PC-3 (cell line): ENCODE results near the gene SMG1. TPM values are rescaled to one million over a fixed set of nuclear protein-coding genes. Genes with fewer than 3 reads are reported as not detected.
"Not testable (repeated sequence)": the region's sequence is repeated elsewhere in the genome, so short reads cannot be mapped to it uniquely, and the experiment has no call there.

ENCODE experiments used
- ATAC-seq: fragments of 200-7000 bp; cut with Tn5 transposase; 2 replicates; pipeline ENCODE4 v1.9.1; 2020; ENCODE audit warnings: mild to moderate bottlenecking, moderate library complexity
- BruUV-seq: library from RNA; stranded (reverse); fragments of 400-500 nt; replicated peaks from 2 replicates; lab custom pipeline; 2021; lab: Mats Ljungman, UMichigan
- CTCF ChIA-PET: fragments of 300-600 bp; sonication (Branson Sonifier 250); formaldehyde crosslinking; loops from one replicate; lab custom pipeline; 2022; ENCODE audit warnings: antibody characterized with exemption; lab: Charles Lee
- POLR2A ChIA-PET: fragments of 300-600 bp; sonication (Branson Sonifier 250); formaldehyde crosslinking; loops from one replicate; lab custom pipeline; 2022; ENCODE audit warnings: antibody characterized with exemption; ENCODE audit not compliant: unreplicated experiment; lab: Charles Lee
- DNase-seq: peaks from one replicate; pipeline ENCODE4 v3.0.0-alpha.2; 2015
- H2AFZ ChIP-seq: fragments of 300-600 bp; sonication (generic); 2 replicates; pipeline ENCODE4 v1.6.0; 2016; ENCODE audit warnings: antibody characterized with exemption, low read length
- H3F3A ChIP-seq: fragments of 300-600 bp; sonication (generic); one replicate; pipeline ENCODE4 v1.6.0; 2017; ENCODE audit warnings: antibody characterized with exemption, low read length, control low read depth, mild to moderate bottlenecking; ENCODE audit not compliant: unreplicated experiment
- H3K27ac ChIP-seq: fragments of 300-600 bp; sonication (generic); 2 replicates; pipeline ENCODE4 v1.5.1; 2016; ENCODE audit warnings: mild to moderate bottlenecking, low read length
- H3K27me3 ChIP-seq: fragments of 300-600 bp; sonication (generic); 2 replicates; pipeline ENCODE4 v1.6.1; 2016; ENCODE audit warnings: low read length, mixed read lengths
- H3K36me3 ChIP-seq: fragments of 300-600 bp; sonication (generic); 2 replicates; pipeline ENCODE4 v1.6.1; 2016; ENCODE audit warnings: low read depth, mixed run types, low read length, mixed read lengths
- H3K4me1 ChIP-seq: fragments of 300-600 bp; sonication (generic); 2 replicates; pipeline ENCODE4 v1.5.1; 2016; ENCODE audit warnings: low read length; ENCODE audit not compliant: insufficient read depth
- H3K4me2 ChIP-seq: fragments of 300-600 bp; sonication (generic); 2 replicates; pipeline ENCODE4 v1.6.0; 2016; ENCODE audit warnings: low read length
- H3K4me3 ChIP-seq: fragments of 300-600 bp; sonication (generic); 2 replicates; pipeline ENCODE4 v1.5.1; 2016; ENCODE audit warnings: mild to moderate bottlenecking, low read length, mixed read lengths
- H3K79me2 ChIP-seq: fragments of 300-600 bp; sonication (generic); 2 replicates; pipeline ENCODE4 v1.6.1; 2017; ENCODE audit warnings: low read length, mixed read lengths
- H3K9ac ChIP-seq: fragments of 300-600 bp; sonication (generic); 2 replicates; pipeline ENCODE4 v1.6.0; 2016; ENCODE audit warnings: mild to moderate bottlenecking, low read length
- H3K9me2 ChIP-seq: fragments of 300-600 bp; sonication (generic); replicated peaks from 2 replicates; pipeline ENCODE4 v1.6.1; 2016; ENCODE audit warnings: mixed run types, low read length, mixed read lengths
- H3K9me3 ChIP-seq: fragments of 300-600 bp; sonication (generic); 2 replicates; pipeline ENCODE4 v1.6.1; 2016; ENCODE audit warnings: low read length, mixed read lengths
- H4K20me1 ChIP-seq: fragments of 300-600 bp; sonication (generic); 2 replicates; pipeline ENCODE4 v1.6.1; 2016; ENCODE audit warnings: low read length, mixed read lengths
- intact Hi-C: fragments of 100-400 bp; cut with micrococcal nuclease; formaldehyde crosslinking; loops from 2 replicates; pipeline ENCODE4 v1.9.0; 2023
- total RNA-seq: library from RNA; depleted of rRNA; stranded (reverse); fragments of >200 nt; gene quantifications from 2 replicates; pipeline ENCODE4 v1.2.3, GENCODE V29; 2014

Gene SMG1
- total RNA-seq, 1 experiment from 2014 or later: 37.6 TPM

DNA sequence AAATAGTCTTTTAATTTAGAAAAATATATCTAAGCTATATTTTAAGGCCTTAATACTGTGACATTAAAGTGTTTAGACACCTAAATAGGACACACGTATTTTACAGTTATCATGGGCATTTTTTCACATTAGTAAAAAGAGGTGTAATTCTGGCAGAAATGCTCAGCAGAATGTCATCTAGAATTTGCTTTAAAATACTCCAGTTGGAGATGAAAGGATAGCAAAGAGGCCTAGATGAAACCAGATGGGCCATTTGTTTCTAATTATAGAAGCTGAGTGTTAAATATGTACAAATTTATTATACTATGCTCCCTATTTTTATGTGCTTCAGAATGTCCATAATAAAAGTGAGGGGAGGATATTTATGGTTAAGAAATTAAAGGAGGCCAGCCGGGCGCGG lies 48.5 kb downstream of the SMG1 start:
- H3K36me3 ChIP-seq, H2AFZ ChIP-seq, ATAC-seq, H3F3A ChIP-seq, H3K4me3 ChIP-seq, H4K20me1 ChIP-seq, DNase-seq, H3K79me2 ChIP-seq, POLR2A ChIA-PET, H3K9ac ChIP-seq, H3K9me2 ChIP-seq, H3K4me2 ChIP-seq, H3K4me1 ChIP-seq, H3K27me3 ChIP-seq, H3K27ac ChIP-seq, H3K9me3 ChIP-seq, BruUV-seq, CTCF ChIA-PET, intact Hi-C loops: not testable (repeated sequence)

DNA sequence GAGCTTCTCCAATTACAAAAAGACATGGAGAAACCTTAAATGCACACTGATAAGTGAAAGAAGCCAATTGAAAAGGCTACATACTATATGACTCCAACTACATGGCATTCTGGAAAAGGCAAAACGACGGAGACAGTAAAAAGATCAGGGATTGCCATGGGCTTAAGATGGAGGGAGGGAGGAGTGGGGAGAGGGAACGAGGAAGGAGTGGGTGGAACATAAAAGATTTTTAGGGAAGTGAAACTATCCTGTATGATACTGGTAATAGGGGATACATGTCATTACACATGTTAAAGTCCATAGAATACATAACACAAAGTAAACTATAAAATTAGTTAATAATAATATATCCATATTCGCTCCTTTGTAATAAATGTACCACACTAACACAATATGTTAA lies 48.9 kb downstream of the SMG1 start:
- BruUV-seq, H3K27ac ChIP-seq, H3K27me3 ChIP-seq, CTCF ChIA-PET, H3K79me2 ChIP-seq, H3F3A ChIP-seq, POLR2A ChIA-PET, H3K9ac ChIP-seq, DNase-seq, intact Hi-C loops, H3K4me2 ChIP-seq, H3K36me3 ChIP-seq, H3K4me1 ChIP-seq, H2AFZ ChIP-seq, H3K9me3 ChIP-seq, ATAC-seq, H3K4me3 ChIP-seq, H3K9me2 ChIP-seq, H4K20me1 ChIP-seq: not testable (repeated sequence)

DNA sequence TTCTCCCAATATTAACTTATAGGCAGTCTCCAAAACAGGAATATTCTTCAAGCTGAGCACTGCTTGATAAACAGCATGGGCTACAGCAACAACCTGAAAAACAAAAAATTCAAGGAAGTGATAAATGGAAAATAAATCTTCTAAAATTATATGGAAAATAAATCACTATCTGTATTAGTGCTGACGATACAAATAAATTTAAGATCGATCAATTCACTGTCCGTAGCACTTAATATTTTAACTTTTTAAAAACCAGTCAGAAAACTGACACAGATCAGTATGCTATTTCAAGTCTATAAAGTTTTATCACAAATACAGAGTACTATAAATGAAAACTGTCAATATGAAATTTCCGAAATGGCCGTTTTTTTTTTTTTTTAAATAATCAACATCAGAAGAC lies 49.9 kb downstream of the SMG1 start:
- DNase-seq, H2AFZ ChIP-seq, H3K4me2 ChIP-seq, H3K4me1 ChIP-seq, H3K27ac ChIP-seq, H3F3A ChIP-seq, intact Hi-C loops, H3K4me3 ChIP-seq, H3K27me3 ChIP-seq, H3K9me3 ChIP-seq, CTCF ChIA-PET, POLR2A ChIA-PET, H4K20me1 ChIP-seq, H3K79me2 ChIP-seq, H3K36me3 ChIP-seq, BruUV-seq, ATAC-seq, H3K9ac ChIP-seq, H3K9me2 ChIP-seq: not testable (repeated sequence)

DNA sequence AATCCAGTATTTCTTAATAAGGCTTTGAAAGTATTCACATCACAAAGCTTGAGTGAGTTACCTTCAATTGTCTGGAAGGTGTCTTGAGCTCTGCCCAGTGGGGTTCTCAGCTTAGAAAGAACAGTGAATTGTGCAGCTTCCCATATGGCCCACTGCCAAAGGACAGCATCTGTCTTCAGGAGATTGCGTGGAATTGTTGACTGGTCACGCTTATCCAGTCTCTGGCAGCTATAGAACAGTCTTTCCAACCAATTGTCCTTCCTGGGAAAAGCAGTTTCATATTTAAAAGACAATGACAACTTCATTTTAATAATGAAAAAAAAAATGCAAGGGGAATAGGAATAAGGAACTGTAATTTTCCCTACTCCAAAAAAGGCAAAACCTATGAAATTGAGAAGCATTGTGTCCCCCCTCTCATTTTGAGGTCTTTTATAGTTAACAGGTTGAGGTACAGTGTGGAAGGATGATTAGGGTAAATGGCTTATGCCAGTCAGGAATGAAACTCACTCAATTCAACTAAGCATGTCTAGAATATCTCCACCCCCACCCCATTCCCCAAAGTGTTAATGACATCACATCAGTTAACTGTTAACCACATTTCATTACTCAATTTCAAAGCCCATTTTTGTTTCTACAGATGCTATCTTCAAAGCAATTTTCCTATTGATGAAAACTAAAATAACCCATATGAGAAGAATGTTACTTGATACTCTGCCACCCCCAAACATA lies 57.0 kb downstream of the SMG1 start:
- not testable (repeated sequence) for DNase-seq

DNA sequence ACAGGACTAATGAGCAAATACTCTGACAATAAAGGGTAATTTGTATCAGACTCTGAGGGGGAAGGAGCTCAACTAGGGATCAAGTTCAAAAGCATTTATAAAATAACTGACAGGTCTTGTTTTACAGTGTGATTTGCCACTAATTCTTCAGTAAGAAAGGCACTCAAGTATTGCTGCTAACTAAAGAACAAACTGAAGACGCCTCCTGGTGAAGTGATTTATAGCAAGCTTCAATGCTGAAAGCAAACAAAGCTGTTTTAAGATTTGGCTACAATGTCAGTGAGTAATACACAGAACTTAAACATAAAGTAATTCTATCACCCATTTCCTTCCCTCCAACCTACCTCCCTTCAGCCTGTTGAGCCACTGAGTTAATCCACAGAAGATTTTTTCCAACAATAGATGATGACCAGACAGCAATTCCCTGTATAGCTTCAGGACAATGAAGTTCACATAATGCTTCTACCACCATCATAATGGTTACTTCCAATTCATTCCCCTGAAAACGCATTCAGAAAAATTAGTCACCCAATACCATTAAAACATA lies 59.9 kb downstream of the SMG1 start:
- intact Hi-C loops, H3K9me3 ChIP-seq, H3K4me3 ChIP-seq, POLR2A ChIA-PET, H3K27me3 ChIP-seq, H3F3A ChIP-seq, BruUV-seq, H3K9me2 ChIP-seq, H2AFZ ChIP-seq, H4K20me1 ChIP-seq, H3K9ac ChIP-seq, ATAC-seq, H3K4me2 ChIP-seq, H3K36me3 ChIP-seq, H3K79me2 ChIP-seq, CTCF ChIA-PET, H3K4me1 ChIP-seq: not testable (repeated sequence)
- peak overlapping the region; percentile 71 for H3K27ac ChIP-seq
- DNase-seq: peak; percentile 69

More for the DNA sequence above, 57.0 kb downstream of the SMG1 start:
- H3K9me3 ChIP-seq, H3K9me2 ChIP-seq, H3F3A ChIP-seq, H3K27ac ChIP-seq, H3K36me3 ChIP-seq, CTCF ChIA-PET, H2AFZ ChIP-seq, H4K20me1 ChIP-seq, intact Hi-C loops, ATAC-seq, H3K4me2 ChIP-seq, H3K27me3 ChIP-seq, H3K9ac ChIP-seq, POLR2A ChIA-PET, H3K79me2 ChIP-seq, H3K4me3 ChIP-seq, BruUV-seq, H3K4me1 ChIP-seq: not testable (repeated sequence)

DNA sequence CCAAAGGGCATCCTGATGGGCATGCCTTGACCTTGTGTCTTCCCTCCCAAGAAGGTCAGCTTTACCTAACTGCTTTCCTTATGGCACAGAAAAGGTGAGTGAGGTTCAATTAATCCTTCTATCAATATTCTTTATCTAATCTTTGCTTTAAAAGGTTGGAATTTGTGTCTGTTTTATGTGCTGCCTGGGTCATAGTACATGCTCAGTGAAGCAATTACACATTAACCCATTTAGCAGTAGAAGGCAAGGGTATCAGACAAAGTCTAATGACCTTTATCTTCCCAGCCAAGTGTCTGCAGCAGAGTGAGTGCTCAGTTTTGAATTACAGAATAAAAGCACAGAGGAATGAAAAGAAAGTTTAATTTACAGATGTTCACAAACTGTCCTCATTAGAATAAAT lies 63.3 kb downstream of the SMG1 start:
- intact Hi-C loops, ATAC-seq, POLR2A ChIA-PET, DNase-seq, H3K9me3 ChIP-seq, H3K4me1 ChIP-seq, H2AFZ ChIP-seq, H3K36me3 ChIP-seq, H3K9ac ChIP-seq, CTCF ChIA-PET, H3K27me3 ChIP-seq, H3K4me3 ChIP-seq, BruUV-seq, H3K4me2 ChIP-seq, H3K79me2 ChIP-seq, H3K9me2 ChIP-seq, H3K27ac ChIP-seq, H4K20me1 ChIP-seq, H3F3A ChIP-seq: not testable (repeated sequence)
